ENCODE data around the gene CALM1.

CALM1 gene

DNA sequence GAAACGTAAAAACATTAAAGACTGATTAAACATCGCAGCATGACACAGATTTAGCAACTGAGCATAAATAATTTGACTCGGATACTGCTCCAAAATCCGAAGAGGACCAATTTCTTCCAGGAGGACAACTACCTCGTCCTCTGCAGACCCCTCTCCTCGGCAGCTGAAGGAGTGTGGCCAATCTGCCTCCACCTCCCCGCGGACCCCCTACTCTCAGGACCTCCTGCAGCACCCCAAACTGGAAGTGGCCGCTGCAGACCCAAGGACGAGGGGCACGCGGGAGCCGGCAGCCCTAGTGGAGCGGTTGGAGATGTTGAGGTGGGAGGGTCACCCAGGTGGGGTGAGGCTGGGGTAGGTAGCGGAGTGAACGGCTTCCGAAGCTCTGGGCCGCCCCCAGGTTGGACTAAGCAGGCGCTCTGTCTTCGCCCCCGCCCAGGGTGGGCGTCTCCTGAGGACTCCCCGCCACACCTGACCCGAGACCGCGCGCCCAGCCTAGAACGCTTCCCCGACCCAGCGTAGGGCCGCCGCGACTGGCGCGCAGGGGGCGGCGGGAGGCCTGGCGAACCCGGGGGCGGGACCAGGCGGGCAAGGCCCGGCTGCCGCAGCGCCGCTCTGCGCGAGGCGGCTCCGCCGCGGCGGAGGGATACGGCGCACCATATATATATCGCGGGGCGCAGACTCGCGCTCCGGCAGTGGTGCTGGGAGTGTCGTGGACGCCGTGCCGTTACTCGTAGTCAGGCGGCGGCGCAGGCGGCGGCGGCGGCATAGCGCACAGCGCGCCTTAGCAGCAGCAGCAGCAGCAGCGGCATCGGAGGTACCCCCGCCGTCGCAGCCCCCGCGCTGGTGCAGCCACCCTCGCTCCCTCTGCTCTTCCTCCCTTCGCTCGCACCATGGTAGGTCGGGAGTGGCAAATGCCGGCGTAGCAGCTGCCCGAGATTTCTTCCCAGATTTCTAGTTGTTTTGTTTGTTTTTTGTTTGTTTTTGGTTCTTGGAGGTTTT lies at the start of gene CALM1:
TSS of gene CALM1 (plus strand) at position 689 of the 999 bp plus-strand sequence. CDS start at position 891, 202 bp downstream.
- peak; percentile 89 for DNase-seq

DNA sequence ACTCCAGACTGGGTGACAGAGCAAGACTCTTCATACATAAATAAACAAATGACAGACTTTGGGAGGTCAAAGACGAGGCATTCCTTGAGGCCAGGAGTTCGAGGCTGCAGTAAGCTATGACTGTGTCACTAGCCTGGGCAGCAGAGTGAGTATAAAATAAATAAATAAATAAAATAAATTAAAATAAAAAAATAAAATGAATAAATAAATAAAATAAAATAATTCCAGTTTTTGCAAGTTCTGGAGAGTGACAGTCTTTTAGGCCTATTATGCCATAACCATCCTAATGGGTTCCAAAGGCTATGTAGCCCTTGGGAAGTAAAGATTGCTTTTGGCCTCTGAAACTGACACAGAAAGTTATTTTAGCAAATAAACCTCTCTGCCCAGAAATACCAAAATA lies 48.6 kb upstream of the CALM1 start:
- DNase-seq, result no peak

DNA sequence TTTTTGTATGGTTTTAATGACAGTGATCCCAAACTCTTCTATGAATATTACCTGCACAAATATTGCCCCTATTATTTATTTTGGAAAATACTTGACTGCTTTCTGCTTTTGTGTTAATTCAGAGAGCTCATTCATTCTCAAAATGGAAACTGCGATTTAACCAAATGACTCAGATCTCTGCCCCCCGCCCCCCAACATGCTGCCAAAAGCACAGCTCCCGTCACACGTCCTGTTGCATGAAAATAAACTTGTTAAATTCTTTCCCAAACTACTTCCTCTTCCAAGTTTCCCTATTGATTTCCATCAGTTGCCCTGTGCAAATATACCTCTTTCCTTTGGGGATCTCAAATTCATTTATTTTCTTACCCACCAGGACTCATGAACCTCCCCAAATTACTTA lies 47.1 kb upstream of the CALM1 start:
- DNase-seq, result no peak

DNA sequence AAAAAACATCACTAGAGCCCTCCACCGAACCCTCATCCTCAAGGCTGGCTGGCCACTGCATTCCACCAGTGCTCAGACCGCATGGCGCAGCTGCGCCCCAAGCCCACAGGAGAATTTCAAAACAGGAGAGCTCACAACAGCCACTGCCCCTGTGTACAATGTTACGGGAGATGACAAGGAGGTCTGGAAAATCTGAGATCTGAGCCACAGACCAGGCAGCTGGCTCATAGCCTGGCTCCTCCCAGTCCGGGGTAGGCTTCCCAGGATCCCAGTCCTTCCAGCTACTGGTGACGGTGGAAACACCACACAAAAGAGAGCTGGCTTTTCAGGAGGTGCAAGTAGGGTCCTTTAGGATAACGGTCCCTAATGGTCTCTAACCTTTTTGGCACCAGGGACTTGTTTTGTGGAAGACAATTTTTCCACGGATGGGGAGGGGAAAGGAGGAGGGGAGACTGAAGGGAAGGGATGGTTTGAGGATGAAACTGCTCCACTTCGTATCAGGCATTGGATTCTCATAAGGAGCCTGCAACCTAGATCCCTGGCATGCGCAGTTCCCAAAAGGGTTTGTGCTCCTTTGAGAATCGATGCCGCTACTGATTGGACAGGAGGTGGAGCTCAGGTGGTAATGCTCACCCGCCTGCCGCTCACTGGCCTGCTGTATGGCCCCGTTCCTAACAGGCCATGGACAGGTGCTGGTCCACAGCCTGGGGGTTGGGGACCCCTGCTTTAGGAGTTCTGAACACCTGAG lies 42.1 kb upstream of the CALM1 start:
- no peak for DNase-seq

DNA sequence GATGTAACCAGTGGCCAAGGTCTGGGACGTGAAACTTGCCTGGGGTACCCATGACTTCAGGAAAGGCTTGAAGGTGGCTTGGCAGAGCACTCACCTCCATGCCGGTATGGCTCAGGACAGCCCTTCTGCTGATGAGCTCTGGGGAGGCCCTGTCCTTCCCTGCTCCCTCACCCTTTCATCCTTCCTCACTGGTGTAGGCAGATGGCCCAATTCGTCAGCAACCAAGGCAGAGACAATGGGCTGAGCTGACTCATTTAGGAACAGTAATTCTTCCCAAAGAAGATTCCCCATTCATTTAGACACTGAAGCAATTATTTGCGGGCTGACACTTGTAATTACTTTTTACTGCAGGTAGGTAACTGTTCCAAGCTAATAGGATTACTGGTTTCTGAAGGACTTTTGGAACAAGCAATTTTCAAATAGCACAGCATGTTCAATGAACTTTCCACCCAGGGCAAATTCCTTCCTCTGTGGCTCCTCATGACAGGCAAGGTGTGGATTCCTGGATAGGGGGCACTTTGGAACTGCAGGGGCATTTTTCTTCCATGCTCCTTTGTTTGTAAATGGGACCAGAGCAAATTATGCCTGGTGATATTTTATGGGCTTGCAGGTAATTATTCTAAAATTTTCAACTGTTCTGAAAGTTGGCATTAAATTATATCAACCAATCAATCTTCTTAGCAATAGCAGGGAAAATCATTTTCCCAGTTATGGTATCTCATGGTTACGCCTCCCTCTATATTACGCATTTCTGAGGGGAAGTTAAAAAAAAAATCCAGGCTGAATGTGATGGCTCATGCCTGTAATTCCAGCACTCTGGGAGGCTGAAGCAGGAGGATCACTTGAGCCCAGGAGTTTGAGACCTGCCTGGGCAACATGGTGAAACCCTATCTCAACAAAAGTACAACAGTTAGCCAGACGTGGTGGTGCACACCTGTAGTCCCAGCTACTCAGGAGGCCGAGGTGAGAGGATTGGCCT lies 41.0 kb upstream of the CALM1 start:
- no peak for DNase-seq

DNA sequence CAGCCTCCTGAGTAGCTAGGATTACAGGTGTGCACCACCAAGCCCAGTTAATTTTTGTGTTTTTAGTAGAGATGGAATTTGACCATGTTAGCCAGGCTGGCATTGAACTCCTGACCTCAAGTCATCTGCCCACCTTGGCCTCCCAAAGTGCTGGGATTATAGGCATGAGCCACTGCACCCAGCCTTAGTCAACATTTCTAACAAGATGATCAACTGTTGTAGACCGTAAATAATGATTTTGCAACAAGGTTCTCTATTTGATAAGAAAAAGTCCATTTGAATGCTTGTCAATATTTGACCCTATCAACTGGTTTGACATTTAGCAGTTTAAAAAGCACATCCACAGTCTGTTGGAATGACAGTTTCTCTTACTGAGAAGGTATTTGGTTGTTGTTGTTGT lies 39.9 kb upstream of the CALM1 start:
- DNase-seq, result no peak

DNA sequence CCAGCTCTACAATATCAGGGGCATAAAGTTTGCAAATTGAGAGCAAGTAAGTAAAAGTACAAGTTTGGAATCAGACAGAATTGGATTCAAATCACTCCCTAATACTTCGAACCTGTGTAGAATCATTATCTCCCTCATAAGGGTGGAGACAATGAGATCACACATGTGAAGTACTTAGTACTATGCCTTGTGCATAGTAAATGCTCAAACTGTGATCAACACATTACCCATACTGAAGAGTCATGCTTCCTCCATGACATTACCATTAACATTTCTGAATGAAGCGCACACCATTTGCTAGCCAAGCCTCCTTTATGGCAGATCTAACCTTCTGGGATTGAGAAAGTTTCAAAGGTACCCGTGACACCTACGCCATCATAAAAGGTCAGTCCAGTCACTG lies 38.5 kb upstream of the CALM1 start:
- no peak for DNase-seq

DNA sequence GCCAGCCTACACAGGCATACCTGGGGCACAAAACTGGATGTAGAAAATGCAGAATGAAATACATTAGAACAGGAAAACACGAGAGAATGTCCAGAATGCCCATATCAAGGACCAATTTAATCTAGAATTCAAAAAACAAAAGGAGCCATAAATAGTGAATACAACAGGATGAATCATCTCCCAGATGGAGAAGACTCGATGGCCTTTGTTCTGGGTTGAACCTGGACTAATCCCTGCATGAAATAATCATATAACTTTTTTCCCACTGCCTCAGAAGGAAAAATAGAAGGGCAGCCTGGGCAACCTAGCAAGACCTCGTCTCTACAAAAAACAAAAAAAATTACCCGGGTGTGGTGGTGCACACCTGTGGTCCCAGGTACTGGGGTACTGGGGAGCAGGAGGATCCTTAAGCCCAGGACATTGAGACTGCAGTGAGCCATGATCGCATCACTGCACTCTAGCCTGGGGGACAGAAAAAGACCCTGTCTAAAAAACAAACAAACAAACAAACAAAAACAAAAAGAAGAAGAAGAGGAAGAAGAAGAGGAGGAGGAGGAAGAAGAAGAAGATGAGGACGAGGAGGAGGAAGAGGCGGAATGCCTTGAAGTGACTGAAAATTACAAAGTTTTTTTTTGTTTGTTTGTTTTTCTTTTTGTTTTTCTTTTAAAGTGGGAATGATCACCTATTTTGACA lies 34.8 kb upstream of the CALM1 start:
- DNase-seq, result no peak

DNA sequence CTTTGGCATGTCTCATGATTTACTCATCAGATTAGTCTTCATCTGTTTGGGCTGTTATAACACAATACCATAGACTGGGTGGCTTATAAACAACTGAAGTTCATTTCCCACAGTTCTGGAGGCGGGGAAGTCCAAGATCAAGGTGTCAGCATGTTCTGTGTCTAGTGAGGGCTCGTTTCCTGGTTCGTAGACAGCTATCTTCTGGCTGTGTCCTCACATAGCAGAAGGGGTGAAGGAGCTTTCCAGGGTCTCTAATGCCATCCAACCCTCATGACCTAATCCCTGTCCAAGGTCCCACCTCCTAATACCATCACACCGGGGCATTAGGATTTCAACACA lies 34.3 kb upstream of the CALM1 start:
- DNase-seq, result no peak

DNA sequence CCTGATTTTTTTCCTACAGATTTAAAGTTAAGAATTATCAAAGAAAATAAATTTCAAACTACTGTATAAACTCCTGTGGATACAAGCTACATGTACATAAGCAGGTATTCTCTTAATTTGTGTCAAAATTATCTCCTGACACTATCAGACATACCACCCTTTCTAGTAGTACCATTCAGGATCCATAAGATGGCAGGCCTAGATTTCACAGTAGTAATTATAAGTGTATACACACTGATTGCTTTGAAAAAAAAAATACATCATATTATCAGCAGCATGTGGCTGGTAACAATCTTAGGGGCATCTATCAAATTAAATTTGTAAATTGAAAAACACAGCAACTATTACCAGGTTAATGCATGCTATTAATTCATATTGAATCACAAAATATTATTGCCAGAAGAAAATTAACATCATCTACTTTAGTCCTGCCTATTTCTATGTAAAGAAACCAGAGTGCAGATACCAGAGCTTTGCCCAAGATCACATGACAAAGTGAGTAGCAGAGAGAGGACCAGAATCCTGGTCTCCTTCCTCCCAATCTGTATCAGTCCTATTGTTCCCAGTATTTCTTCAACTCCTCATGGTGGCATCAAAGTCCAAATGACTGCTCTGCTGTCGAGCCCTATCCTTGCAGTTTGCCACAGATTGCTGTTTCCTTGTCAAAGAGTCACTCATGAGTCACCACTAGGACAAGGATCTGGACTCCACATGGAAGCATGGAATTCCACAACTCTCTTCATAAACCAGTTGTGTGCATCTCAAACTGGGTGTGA lies 27.7 kb upstream of the CALM1 start:
- DNase-seq, result no peak

DNA sequence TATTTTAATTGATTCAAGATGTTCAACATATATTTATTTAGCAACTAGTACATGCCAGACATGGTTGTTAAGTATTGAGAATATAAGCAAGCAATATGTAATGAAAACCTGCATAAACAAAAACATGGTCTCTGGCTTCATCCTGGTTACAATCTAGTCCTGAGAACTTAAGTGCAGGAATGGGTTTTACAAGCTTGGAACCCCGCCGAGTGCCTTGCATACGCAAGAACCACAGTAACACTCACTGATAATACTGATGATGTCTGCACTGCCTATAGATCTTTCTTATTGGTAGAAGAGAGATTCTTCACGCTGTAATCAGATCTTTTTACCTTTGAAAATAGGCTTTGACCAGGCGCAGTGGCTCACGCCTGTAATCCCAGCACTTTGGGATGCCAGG lies 22.9 kb upstream of the CALM1 start:
- DNase-seq, result no peak

DNA sequence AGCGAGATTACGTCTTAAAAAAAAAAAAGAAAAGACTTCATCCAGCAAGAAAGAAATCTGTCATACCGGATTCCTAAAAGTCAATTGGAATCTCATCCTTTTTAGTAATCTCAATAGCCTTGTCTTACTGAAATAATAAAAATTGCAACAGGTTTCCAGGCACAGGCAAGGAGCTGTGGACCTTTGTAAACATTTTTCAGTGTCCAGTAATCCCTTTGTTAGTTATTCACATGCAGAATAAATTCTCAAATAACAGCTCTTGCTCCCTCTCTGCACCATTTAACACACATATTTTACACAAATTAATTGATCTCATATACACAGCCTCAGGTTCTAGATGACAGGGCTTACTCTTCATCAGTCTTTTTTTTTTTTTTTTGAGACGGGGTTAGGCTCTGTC lies 22.0 kb upstream of the CALM1 start:
- DNase-seq, result no peak

DNA sequence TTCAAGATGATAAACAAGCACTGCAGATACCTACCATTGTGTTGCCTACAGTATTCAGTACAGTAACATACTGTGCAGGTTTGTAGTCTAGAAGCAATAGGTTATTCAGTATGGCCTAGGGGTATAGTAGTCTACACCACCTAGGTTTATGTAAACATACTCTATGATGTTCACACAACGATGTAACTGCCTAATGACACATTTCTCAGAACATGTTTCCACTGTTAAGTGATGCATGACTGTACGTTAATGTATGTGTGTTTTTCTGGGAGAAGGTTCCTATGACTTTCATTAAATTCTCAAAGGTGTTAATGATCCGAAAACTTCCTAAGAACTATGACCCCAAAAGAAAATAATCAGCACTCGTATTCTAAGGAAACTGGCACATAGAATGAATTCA lies 20.9 kb upstream of the CALM1 start:
- no peak for DNase-seq

DNA sequence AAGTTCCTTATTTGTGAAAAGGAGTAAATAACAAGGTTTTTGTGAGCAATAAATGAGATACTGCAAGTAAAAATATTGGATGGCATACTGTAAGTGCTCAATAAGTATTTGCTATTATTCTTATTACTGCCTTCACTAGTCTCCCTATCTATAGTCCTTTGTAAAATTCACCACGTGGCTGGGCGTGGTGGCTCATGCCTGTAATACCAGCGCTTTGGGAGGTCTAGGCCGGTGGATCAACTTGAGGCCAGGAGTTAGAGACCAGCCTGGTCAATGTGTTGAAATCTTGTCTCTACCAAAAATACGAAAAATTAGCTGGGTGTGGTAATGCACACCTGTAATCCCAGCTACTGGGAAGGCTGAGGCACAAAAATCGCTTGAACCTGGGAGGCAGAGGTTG lies 18.6 kb upstream of the CALM1 start:
- no peak for DNase-seq

DNA sequence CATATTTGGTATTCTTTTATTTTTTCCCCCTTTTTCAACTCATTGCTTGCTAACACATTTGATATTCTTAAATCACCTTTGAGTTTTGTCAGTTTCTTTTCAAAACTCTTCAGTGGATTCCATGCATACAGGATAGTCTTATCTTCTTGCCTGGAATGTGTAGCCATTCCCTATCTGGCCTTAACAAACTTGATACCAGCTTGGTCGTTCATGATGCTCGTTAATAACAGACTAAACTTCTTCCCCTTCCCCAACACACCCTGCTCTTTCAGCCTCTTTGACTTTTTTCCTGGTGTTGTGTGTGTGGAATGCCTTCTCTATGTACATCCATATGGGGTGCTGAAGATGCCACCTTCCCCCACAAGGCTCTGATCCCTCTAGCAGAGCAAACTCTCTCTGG lies 17.7 kb upstream of the CALM1 start:
- no peak for DNase-seq

DNA sequence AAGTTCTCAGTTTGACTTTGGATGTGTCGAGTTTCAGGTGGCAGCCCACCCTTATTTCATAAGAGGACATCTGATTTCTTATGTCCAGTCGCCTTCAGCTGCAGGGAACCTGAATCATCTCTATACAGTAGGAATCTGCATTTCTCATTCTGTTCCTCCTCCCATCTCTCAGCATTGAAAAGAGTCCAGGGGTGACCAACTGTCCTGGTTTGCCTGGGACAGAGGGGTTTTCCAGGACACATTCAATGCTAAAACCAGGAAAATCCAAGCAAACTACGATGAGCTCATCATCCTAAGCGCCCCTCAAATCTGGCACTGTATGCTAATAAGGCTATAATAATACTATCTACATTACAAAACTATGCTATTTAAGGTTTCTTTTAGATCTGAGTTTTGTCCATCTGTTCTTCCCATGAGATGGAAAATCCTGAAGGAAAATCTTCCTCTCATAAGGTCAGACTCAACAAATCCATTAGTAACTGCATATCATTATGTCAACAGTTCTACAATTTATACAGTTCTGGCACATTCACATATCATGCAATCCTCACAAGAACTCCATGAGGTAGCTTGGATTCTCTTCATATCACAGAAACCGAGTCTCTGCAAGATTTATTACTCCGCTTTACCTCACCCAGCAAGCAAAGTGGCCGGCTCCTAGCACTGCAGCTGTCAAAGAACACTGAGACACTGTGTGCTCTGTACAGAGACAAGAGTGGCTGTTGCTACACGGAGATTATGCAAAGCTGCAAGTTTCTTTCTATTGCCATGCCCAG lies 15.6 kb upstream of the CALM1 start:
- no peak for DNase-seq

DNA sequence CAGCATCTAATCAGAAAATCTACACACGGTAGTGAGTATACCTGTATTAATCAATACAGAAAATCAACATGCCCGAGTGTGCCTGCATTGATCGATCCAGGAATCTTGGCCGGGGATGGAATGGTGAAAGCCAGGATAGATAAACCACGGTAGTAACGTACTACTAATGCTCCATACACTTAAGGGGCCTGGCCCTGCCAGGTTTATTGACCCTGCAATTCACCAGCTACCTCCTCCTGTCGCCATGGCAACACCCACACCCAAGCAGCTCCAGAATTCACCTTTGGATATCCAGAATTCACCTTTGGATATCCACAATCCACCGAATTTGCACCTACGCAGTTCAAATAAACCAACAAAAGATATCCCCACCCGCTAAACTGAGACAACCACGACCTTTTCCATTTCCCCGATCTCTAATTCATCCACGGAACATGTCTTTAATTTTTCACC lies 14.8 kb upstream of the CALM1 start:
- no peak for DNase-seq

DNA sequence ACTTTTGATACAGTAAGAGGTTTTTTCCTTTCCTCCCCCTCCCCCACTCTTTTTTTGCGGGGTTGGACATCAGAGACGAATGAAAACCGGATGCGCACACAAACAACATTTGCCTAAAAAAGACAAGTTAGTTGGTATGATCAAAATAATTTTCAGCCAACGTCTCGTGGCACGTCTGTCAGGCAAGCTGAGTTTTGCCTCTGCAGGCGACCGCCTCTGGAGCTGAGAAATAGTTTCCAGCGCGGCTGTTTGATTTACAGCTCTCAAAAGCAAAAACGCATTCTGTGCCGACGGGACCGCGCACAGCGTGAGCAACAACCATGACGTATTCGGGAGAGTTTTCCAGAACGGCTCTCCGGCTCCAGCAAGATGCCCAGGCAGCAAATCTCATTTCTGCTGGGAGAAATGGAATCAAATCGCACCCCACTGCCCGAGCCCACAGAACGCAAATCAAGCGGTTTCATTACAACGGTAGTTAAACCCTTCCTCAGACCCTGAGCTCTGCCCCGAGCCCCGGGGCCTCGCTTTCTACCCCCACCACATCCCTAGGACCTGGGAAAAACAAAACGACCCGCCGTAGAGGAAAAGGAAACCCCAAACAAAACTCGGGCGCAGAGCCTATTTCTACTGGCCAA lies 14.2 kb upstream of the CALM1 start:
- peak; percentile 63 for DNase-seq

DNA sequence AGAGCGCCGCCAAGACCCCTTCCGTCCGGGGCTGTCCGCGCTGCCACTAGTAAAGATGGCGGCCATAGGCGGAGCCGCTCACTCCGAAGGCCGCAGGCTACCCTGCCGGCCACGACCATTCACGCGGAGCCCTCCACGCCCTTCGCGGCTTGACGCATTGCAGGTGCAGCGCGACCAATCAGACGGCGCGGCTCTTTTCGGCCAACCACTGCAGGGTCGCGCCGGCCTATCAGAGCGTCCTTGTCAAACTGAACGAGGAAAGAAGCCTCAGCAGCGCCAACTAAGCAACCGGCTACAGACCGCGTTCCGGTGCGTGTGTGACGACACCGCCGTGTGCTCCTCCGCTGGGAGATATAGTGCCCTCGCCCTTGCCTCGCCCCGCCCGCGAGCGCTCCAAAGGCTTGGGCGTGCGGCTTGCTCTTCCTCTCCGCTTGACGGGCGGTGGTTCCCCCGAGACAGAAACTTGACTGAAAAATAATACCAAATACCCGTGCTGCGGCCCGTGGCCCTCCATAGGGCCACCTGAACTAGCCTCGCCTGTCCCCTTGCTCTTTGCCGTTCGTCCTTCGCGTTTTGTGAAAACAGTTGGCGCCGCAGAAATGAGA lies 13.6 kb upstream of the CALM1 start:
- DNase-seq, result peak; percentile 99
